ENCODE results near the gene PPP6R3. TPM values are rescaled to one million over a fixed set of nuclear protein-coding genes. Genes with fewer than 3 reads are reported as not detected.
A peak's percentile ranks its signal among the peaks of the same experiment; 100 is the strongest.

PPP6R3 gene
- total RNA-seq, 1 experiment from 2014 or later: 138 TPM

DNA sequence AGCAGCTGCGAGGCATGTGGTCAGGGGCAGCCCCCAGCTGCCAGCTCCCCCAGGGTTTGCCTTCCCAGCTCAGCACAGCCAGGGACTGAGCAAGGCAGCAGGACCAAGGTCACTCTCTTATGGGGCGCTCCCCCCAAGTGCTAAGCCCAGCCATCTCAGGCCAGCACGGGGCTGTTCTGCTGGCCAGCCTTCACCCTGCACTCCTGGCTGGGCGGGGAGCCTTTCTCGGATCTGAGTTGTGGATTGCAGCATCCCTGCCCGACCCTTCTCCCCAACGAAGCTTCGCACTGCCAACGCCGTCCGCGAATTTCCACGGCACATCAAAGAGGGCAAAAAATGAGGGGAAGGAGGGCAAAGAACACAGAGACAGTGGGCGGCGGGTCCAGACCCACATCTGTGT, 181.3 kb downstream of the PPP6R3 start:
- peaks cover under 1% of the 10 kb centered on the region for H3K9me3 ChIP-seq (ENCODE audit: control insufficient read depth, low read depth, low read length)
- peak overlapping the region in 1 of 3 experiments; percentile 65; a peak in 1 of 7 replicates for H3K27ac Mint-ChIP-seq
- no peak overlapping the region for H2BK20ac ChIP-seq (ENCODE audit: low read depth, low read length, poor library complexity, severe bottlenecking)
- peaks cover 0 to 6% (median 0%) of the 10 kb centered on the region in 3 experiments; a peak in 3 of 7 replicates for H3K36me3 Mint-ChIP-seq (ENCODE audit: insufficient read depth in 1 of 3, low read depth in 3 of 3)
- H3K23me2 ChIP-seq (ENCODE audit: insufficient read length, low read depth, low read length, poor library complexity, severe bottlenecking): no peaks in the 10 kb centered on the region
- no peak overlapping the region for H2BK120ac ChIP-seq (ENCODE audit: low read depth, low read length, poor library complexity, severe bottlenecking)
- no peak overlapping the region for H3K14ac ChIP-seq (ENCODE audit: insufficient read depth, low read length)
- H3K4me1 ChIP-seq (ENCODE audit: insufficient read depth, low read length): no peaks in the 10 kb centered on the region
- no peak overlapping the region for H2BK5ac ChIP-seq (ENCODE audit: insufficient read length, low read length)
- no CpG with 5 or more reads among the region's 15 CpGs for WGBS (ENCODE audit: extremely low coverage, insufficient read length, low lambda C conversion rate)
- no peaks in the 10 kb centered on the region for H3K79me2 ChIP-seq (ENCODE audit: insufficient read depth, low read length)
- no peak overlapping the region for H4K8ac ChIP-seq (replicated peaks; ENCODE audit: insufficient read length, low read depth, low read length)
- H3K27me3 ChIP-seq (ENCODE audit: insufficient read depth, low read length): no peaks in the 10 kb centered on the region
- peaks cover 17 to 18% of the 10 kb centered on the region in 2 experiments for H3K4me1 Mint-ChIP-seq
- H2BK12ac ChIP-seq (ENCODE audit: insufficient read length, low read depth, low read length): no peak overlapping the region
- no peak for DNase-seq
- H3K4me2 ChIP-seq (ENCODE audit: insufficient read depth, insufficient read length, low read length): no peak overlapping the region
- no peak overlapping the region for H2AFZ ChIP-seq (ENCODE audit: low read length)
- no peaks in the 10 kb centered on the region for H3K79me1 ChIP-seq (ENCODE audit: insufficient read depth, low read depth, low read length, poor library complexity, severe bottlenecking)
- no peak overlapping the region for H3T11ph ChIP-seq (ENCODE audit: low read length)
- no peaks in the 10 kb centered on the region for H4K20me1 ChIP-seq (ENCODE audit: control insufficient read depth, insufficient read depth, insufficient read length)
- no peak overlapping the region for H3K9ac ChIP-seq (ENCODE audit: extremely low read depth, insufficient read length, low read length)
- TF ChIP-seq, protein P1, sequence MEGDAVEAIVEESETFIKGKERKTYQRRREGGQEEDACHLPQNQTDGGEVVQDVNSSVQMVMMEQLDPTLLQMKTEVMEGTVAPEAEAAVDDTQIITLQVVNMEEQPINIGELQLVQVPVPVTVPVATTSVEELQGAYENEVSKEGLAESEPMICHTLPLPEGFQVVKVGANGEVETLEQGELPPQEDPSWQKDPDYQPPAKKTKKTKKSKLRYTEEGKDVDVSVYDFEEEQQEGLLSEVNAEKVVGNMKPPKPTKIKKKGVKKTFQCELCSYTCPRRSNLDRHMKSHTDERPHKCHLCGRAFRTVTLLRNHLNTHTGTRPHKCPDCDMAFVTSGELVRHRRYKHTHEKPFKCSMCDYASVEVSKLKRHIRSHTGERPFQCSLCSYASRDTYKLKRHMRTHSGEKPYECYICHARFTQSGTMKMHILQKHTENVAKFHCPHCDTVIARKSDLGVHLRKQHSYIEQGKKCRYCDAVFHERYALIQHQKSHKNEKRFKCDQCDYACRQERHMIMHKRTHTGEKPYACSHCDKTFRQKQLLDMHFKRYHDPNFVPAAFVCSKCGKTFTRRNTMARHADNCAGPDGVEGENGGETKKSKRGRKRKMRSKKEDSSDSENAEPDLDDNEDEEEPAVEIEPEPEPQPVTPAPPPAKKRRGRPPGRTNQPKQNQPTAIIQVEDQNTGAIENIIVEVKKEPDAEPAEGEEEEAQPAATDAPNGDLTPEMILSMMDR (conservative IDR thresholded peaks at IDR 0.05): no peak
- H3K4me3 Mint-ChIP-seq: no peak overlapping the region; a peak in 1 of 5 replicates
- H3K27ac ChIP-seq (ENCODE audit: insufficient read length, low read depth, low read length): no peak overlapping the region
- H3K27me3 Mint-ChIP-seq (ENCODE audit: low read depth): peaks cover 3% of the 10 kb centered on the region
- H2AK5ac ChIP-seq (ENCODE audit: insufficient read length, low read length): no peak overlapping the region
- no peak overlapping the region for H3K4ac ChIP-seq (ENCODE audit: low read depth, low read length)
- H3K56ac ChIP-seq (ENCODE audit: insufficient read length, low read depth, low read length): no peak overlapping the region
- H3K23ac ChIP-seq (ENCODE audit: insufficient read length, low read depth, low read length): no peak overlapping the region
- H3K18ac ChIP-seq (ENCODE audit: insufficient read length, low read depth, low read length): no peak overlapping the region
- H2BK15ac ChIP-seq (ENCODE audit: low read depth, low read length): no peak overlapping the region
- peaks cover 14 to 16% of the 10 kb centered on the region in 2 experiments for H3K9me3 Mint-ChIP-seq
- H4K5ac ChIP-seq (ENCODE audit: insufficient read length, low read depth, low read length): no peak overlapping the region
- no peak overlapping the region for H4K91ac ChIP-seq (ENCODE audit: insufficient read length, low read depth, low read length)

Data from H9 (cell line).